Stimulated activated CD4-positive, alpha-beta T cell treated with anti-CD3 and anti-CD28 coated beads, TNF-alpha, amount 100 ng/mL, for 4 hours (primary cell): Measurements from ENCODE around the gene CHCHD2.
"Not testable (repeated sequence)": the region's sequence is repeated elsewhere in the genome, so short reads cannot be mapped to it uniquely, and the experiment has no call there.

Source experiments
- DNase-seq, 3 experiments: peaks; one replicate each; pipeline ENCODE4 v3.0.0-alpha.2; 2020; ENCODE audit warnings: low read depth in 3 of 3

Gene CHCHD2

GRCh38 chr7:56083150-56083785 is 23.0 kb downstream of the CHCHD2 start:
- DNase-seq: no peak

- DNase-seq: no peak
These were observed 24.5 kb downstream of the CHCHD2 start for GRCh38 chr7:56081626-56082340.

GRCh38 chr7:56080726-56081435 is 25.4 kb downstream of the CHCHD2 start:
- DNase-seq: not testable (repeated sequence)

GRCh38 chr7:56079450-56080185 is 26.7 kb downstream of the CHCHD2 start:
- no peak for DNase-seq

- no peak for DNase-seq
These were observed 28.1 kb downstream of the CHCHD2 start for GRCh38 chr7:56078196-56078595.

- DNase-seq: no peak
These were observed 28.6 kb downstream of the CHCHD2 start for GRCh38 chr7:56077681-56078080.

- peak; percentile 35 to 41 (median 41) for DNase-seq
These were observed 31.9 kb downstream of the CHCHD2 start for GRCh38 chr7:56074371-56074791.

GRCh38 chr7:56066376-56066775 is 39.9 kb downstream of the CHCHD2 start:
- not testable (repeated sequence) for DNase-seq

- DNase-seq: peak; percentile 82 to 91 (median 83)
These were observed 42.2 kb downstream of the CHCHD2 start, which contains the start of gene SUMF2 for GRCh38 chr7:56063882-56064625. TSS of gene SUMF2 (plus strand) at chr7:56064286. CDS start at chr7:56064312, 26 bp downstream.

- no peak for DNase-seq
These were observed 42.8 kb downstream of the CHCHD2 start for GRCh38 chr7:56063500-56063881.

GRCh38 chr7:56062382-56062781 is 43.9 kb downstream of the CHCHD2 start:
- no peak for DNase-seq

GRCh38 chr7:56053993-56054392 is 52.3 kb downstream of the CHCHD2 start:
- no peak for DNase-seq

GRCh38 chr7:56053379-56053778 is 52.9 kb downstream of the CHCHD2 start:
- DNase-seq: no peak
